PFSK-1 (cell line): ENCODE measurements around the gene LRRC40.

Experiments
- FOXP2 ChIP-seq: optimal IDR thresholded peaks from 2 replicates; pipeline ENCODE3; 2011; ENCODE audit warnings: borderline replicate concordance, control low read depth, inconsistent platforms; ENCODE audit not compliant: insufficient read depth; ENCODE audit errors: extremely low read length, extremely low read depth
- POLR2AphosphoS5 ChIP-seq: IDR thresholded peaks from 2 replicates; pipeline ENCODE4 v1.6.1; 2012; ENCODE audit warnings: low read depth, mild to moderate bottlenecking, control low read depth, low read length, moderate library complexity
- REST ChIP-seq, 2 experiments: IDR thresholded peaks; 2 replicates each; pipeline versions ENCODE4 v1.6.1 to v1.8.0; 2011 to 2012; ENCODE audit warnings: low read depth in 2 of 2, low read length in 2 of 2, control low read depth in 1 of 2, inconsistent platforms in 1 of 2, mild to moderate bottlenecking in 1 of 2, moderate library complexity in 1 of 2; ENCODE audit not compliant: insufficient read depth in 1 of 2
- SIN3A ChIP-seq: IDR thresholded peaks from 2 replicates; pipeline ENCODE4 v1.6.1; 2012; ENCODE audit warnings: mild to moderate bottlenecking, low read length, moderate library complexity, borderline replicate concordance; ENCODE audit not compliant: insufficient read depth
- TAF1 ChIP-seq: IDR thresholded peaks from 2 replicates; pipeline ENCODE4 v1.6.1; 2012; ENCODE audit warnings: low read length, control low read depth, borderline replicate concordance; ENCODE audit not compliant: insufficient read depth

The LRRC40 gene

GRCh38 chr1:70204600-70204999, 779 bp downstream of the LRRC40 start:
- TF ChIP-seq POLR2AphosphoS5, result no peak
- no peak for TF ChIP-seq TAF1
- no peak for TF ChIP-seq SIN3A
- no peak for TF ChIP-seq FOXP2
- TF ChIP-seq REST (IDR thresholded peaks at IDR 0.05; ENCODE audit: insufficient read depth in 1 of 2, low read depth in 2 of 2, low read length in 2 of 2), result no peak

GRCh38 chr1:70204139-70204538, 1.2 kb downstream of the LRRC40 start:
- TF ChIP-seq SIN3A, result no peak

GRCh38 chr1:70202173-70202758, 3.1 kb downstream of the LRRC40 start:
- TF ChIP-seq TAF1, result no peak
- TF ChIP-seq POLR2AphosphoS5, result no peak
- TF ChIP-seq FOXP2, result no peak
- TF ChIP-seq SIN3A, result no peak
- TF ChIP-seq REST (IDR thresholded peaks at IDR 0.05; ENCODE audit: insufficient read depth in 1 of 2, low read depth in 2 of 2, low read length in 2 of 2), result no peak

GRCh38 chr1:70200065-70200464, 5.3 kb downstream of the LRRC40 start:
- no peak for TF ChIP-seq TAF1
- no peak for TF ChIP-seq POLR2AphosphoS5
- no peak for TF ChIP-seq FOXP2
- TF ChIP-seq REST (IDR thresholded peaks at IDR 0.05; ENCODE audit: insufficient read depth in 1 of 2, low read depth in 2 of 2, low read length in 2 of 2), result no peak
- TF ChIP-seq SIN3A, result no peak

GRCh38 chr1:70196333-70196732, 9.0 kb downstream of the LRRC40 start:
- no peak for TF ChIP-seq TAF1
- no peak for TF ChIP-seq FOXP2
- TF ChIP-seq SIN3A, result no peak
- TF ChIP-seq REST (IDR thresholded peaks at IDR 0.05; ENCODE audit: insufficient read depth in 1 of 2, low read depth in 2 of 2, low read length in 2 of 2), result no peak
- TF ChIP-seq POLR2AphosphoS5, result no peak
